ENCODE data around the gene NKTR. TPM values are rescaled to one million over a fixed set of nuclear protein-coding genes. Genes with fewer than 3 reads are reported as not detected.
A peak's percentile ranks its signal among the peaks of the same experiment; 100 is the strongest.

The NKTR gene
- total RNA-seq, 3 donors from 2014 or later: 44.2 to 48.1 (median 46.7) TPM

- Mint-ChIP-seq H3K9me3 (peaks cover 4% of the 10 kb centered on the region), H3K36me3 (ENCODE audit: insufficient read depth) (no peaks in the 10 kb centered on the region), H3K4me3 (no peak overlapping the region), H3K4me1 (ENCODE audit: low read depth) (no peaks in the 10 kb centered on the region), H3K27me3 (ENCODE audit: low read depth) (no peaks in the 10 kb centered on the region)
- no peak for DNase-seq
- ATAC-seq: no peak
These were observed 67.3 kb downstream of the NKTR start for GRCh38 chr3:42667523-42668412.

- DNase-seq: peak; percentile 1
- ATAC-seq: no peak
- H3K4me1 Mint-ChIP-seq (ENCODE audit: low read depth): no peaks in the 10 kb centered on the region
- H3K9me3 Mint-ChIP-seq: peaks cover 4% of the 10 kb centered on the region
- H3K4me3 Mint-ChIP-seq: no peak overlapping the region
- no peaks in the 10 kb centered on the region for H3K36me3 Mint-ChIP-seq (ENCODE audit: insufficient read depth)
- no peaks in the 10 kb centered on the region for H3K27me3 Mint-ChIP-seq (ENCODE audit: low read depth)
These were observed 67.9 kb downstream of the NKTR start for GRCh38 chr3:42668413-42668760.

GRCh38 chr3:42668793-42669217 lies 68.3 kb downstream of the NKTR start:
- ATAC-seq (no peak), DNase-seq (no peak)
- Mint-ChIP-seq H3K4me3 (no peak overlapping the region), H3K36me3 (ENCODE audit: insufficient read depth) (no peaks in the 10 kb centered on the region), H3K27me3 (ENCODE audit: low read depth) (no peaks in the 10 kb centered on the region), H3K4me1 (ENCODE audit: low read depth) (no peaks in the 10 kb centered on the region), H3K9me3 (peaks cover 4% of the 10 kb centered on the region)

GRCh38 chr3:42670051-42670576 lies 69.6 kb downstream of the NKTR start:
- peaks cover 4% of the 10 kb centered on the region for H3K9me3 Mint-ChIP-seq
- no peak for ATAC-seq
- H3K4me3 Mint-ChIP-seq: no peak overlapping the region
- DNase-seq: no peak
- no peaks in the 10 kb centered on the region for H3K36me3 Mint-ChIP-seq (ENCODE audit: insufficient read depth)
- no peaks in the 10 kb centered on the region for H3K4me1 Mint-ChIP-seq (ENCODE audit: low read depth)
- H3K27me3 Mint-ChIP-seq (ENCODE audit: low read depth): no peaks in the 10 kb centered on the region

GRCh38 chr3:42670670-42671069 lies 70.2 kb downstream of the NKTR start:
- H3K4me1 Mint-ChIP-seq (ENCODE audit: low read depth): no peaks in the 10 kb centered on the region
- H3K9me3 Mint-ChIP-seq: peaks cover 4% of the 10 kb centered on the region
- no peak for DNase-seq
- no peak overlapping the region for H3K4me3 Mint-ChIP-seq
- H3K36me3 Mint-ChIP-seq (ENCODE audit: insufficient read depth): no peaks in the 10 kb centered on the region
- no peak for ATAC-seq
- H3K27me3 Mint-ChIP-seq (ENCODE audit: low read depth): no peaks in the 10 kb centered on the region

GRCh38 chr3:42672515-42672914 lies 72.0 kb downstream of the NKTR start:
- Mint-ChIP-seq H3K36me3 (ENCODE audit: insufficient read depth) (no peaks in the 10 kb centered on the region), H3K4me1 (ENCODE audit: low read depth) (no peaks in the 10 kb centered on the region), H3K4me3 (no peak overlapping the region), H3K27me3 (ENCODE audit: low read depth) (no peaks in the 10 kb centered on the region), H3K9me3 (peaks cover 9% of the 10 kb centered on the region)
- ATAC-seq (no peak), DNase-seq (no peak)

- Mint-ChIP-seq H3K9me3 (peaks cover 14% of the 10 kb centered on the region), H3K4me3 (no peak overlapping the region), H3K4me1 (ENCODE audit: low read depth) (no peaks in the 10 kb centered on the region), H3K36me3 (ENCODE audit: insufficient read depth) (no peaks in the 10 kb centered on the region), H3K27me3 (ENCODE audit: low read depth) (no peaks in the 10 kb centered on the region)
- ATAC-seq (no peak), DNase-seq (no peak)
These were observed 72.6 kb downstream of the NKTR start for GRCh38 chr3:42673082-42673481.

GRCh38 chr3:42674146-42674545 lies 73.7 kb downstream of the NKTR start:
- no peak for DNase-seq
- no peak for ATAC-seq
- Mint-ChIP-seq H3K27me3 (ENCODE audit: low read depth) (no peaks in the 10 kb centered on the region), H3K36me3 (ENCODE audit: insufficient read depth) (no peaks in the 10 kb centered on the region), H3K4me1 (ENCODE audit: low read depth) (no peaks in the 10 kb centered on the region), H3K9me3 (peaks cover 16% of the 10 kb centered on the region), H3K4me3 (no peak overlapping the region)

GRCh38 chr3:42675909-42676308 lies 75.4 kb downstream of the NKTR start:
- Mint-ChIP-seq H3K27me3 (ENCODE audit: low read depth) (no peaks in the 10 kb centered on the region), H3K4me3 (no peak overlapping the region), H3K36me3 (ENCODE audit: insufficient read depth) (no peaks in the 10 kb centered on the region), H3K4me1 (ENCODE audit: low read depth) (no peaks in the 10 kb centered on the region), H3K9me3 (peaks cover 16% of the 10 kb centered on the region)
- DNase-seq (no peak), ATAC-seq (no peak)

GRCh38 chr3:42678447-42678846 lies 78.0 kb downstream of the NKTR start:
- Mint-ChIP-seq H3K4me3 (no peak overlapping the region), H3K36me3 (ENCODE audit: insufficient read depth) (no peaks in the 10 kb centered on the region), H3K27me3 (ENCODE audit: low read depth) (peaks cover 6% of the 10 kb centered on the region), H3K4me1 (ENCODE audit: low read depth) (no peaks in the 10 kb centered on the region), H3K9me3 (peaks cover 16% of the 10 kb centered on the region)
- no peak for DNase-seq
- no peak for ATAC-seq

GRCh38 chr3:42680271-42680670 lies 79.8 kb downstream of the NKTR start:
- no peak for ATAC-seq
- H3K4me1 Mint-ChIP-seq (ENCODE audit: low read depth): no peaks in the 10 kb centered on the region

GRCh38 chr3:42680806-42681205 lies 80.3 kb downstream of the NKTR start:
- H3K36me3 Mint-ChIP-seq (ENCODE audit: insufficient read depth): no peaks in the 10 kb centered on the region
- DNase-seq: no peak
- H3K4me3 Mint-ChIP-seq: no peak overlapping the region
- H3K9me3 Mint-ChIP-seq: peaks cover 15% of the 10 kb centered on the region
- ATAC-seq: no peak
- H3K27me3 Mint-ChIP-seq (ENCODE audit: low read depth): peaks cover 8% of the 10 kb centered on the region
- H3K4me1 Mint-ChIP-seq (ENCODE audit: low read depth): peaks cover under 1% of the 10 kb centered on the region

More at GRCh38 chr3:42680271-42680670, 79.8 kb downstream of the NKTR start:
- peaks cover 16% of the 10 kb centered on the region for H3K9me3 Mint-ChIP-seq
- H3K4me3 Mint-ChIP-seq: no peak overlapping the region
- H3K27me3 Mint-ChIP-seq (ENCODE audit: low read depth): peaks cover 7% of the 10 kb centered on the region
- H3K36me3 Mint-ChIP-seq (ENCODE audit: insufficient read depth): no peaks in the 10 kb centered on the region
- DNase-seq: no peak

- Mint-ChIP-seq H3K4me1 (ENCODE audit: low read depth) (peaks cover 2% of the 10 kb centered on the region), H3K4me3 (no peak overlapping the region), H3K36me3 (ENCODE audit: insufficient read depth) (no peaks in the 10 kb centered on the region), H3K9me3 (peaks cover 12% of the 10 kb centered on the region), H3K27me3 (ENCODE audit: low read depth) (peaks cover 14% of the 10 kb centered on the region)
- DNase-seq: no peak
- ATAC-seq: no peak
These were observed 81.0 kb downstream of the NKTR start for GRCh38 chr3:42681361-42682038.

- H3K4me3 Mint-ChIP-seq: no peak overlapping the region
- no peak for ATAC-seq
- H3K4me1 Mint-ChIP-seq (ENCODE audit: low read depth): peaks cover 2% of the 10 kb centered on the region
These were observed 82.0 kb downstream of the NKTR start for GRCh38 chr3:42682301-42683070.

More at GRCh38 chr3:42682301-42683070, 82.0 kb downstream of the NKTR start:
- no peaks in the 10 kb centered on the region for H3K36me3 Mint-ChIP-seq (ENCODE audit: insufficient read depth)
- peaks cover 11% of the 10 kb centered on the region for H3K9me3 Mint-ChIP-seq
- H3K27me3 Mint-ChIP-seq (ENCODE audit: low read depth): peaks cover 22% of the 10 kb centered on the region
- DNase-seq: no peak
